HG02642 (cell line): ENCODE data around the gene CYP27C1.

Experiments used
- ATAC-seq: cut with Tn5 transposase; IDR thresholded peaks from one replicate; pipeline ENCODE4 v1.9.1; 2021; ENCODE audit warnings: mild to moderate bottlenecking; ENCODE audit not compliant: unreplicated experiment, poor library complexity

CYP27C1 gene

DNA sequence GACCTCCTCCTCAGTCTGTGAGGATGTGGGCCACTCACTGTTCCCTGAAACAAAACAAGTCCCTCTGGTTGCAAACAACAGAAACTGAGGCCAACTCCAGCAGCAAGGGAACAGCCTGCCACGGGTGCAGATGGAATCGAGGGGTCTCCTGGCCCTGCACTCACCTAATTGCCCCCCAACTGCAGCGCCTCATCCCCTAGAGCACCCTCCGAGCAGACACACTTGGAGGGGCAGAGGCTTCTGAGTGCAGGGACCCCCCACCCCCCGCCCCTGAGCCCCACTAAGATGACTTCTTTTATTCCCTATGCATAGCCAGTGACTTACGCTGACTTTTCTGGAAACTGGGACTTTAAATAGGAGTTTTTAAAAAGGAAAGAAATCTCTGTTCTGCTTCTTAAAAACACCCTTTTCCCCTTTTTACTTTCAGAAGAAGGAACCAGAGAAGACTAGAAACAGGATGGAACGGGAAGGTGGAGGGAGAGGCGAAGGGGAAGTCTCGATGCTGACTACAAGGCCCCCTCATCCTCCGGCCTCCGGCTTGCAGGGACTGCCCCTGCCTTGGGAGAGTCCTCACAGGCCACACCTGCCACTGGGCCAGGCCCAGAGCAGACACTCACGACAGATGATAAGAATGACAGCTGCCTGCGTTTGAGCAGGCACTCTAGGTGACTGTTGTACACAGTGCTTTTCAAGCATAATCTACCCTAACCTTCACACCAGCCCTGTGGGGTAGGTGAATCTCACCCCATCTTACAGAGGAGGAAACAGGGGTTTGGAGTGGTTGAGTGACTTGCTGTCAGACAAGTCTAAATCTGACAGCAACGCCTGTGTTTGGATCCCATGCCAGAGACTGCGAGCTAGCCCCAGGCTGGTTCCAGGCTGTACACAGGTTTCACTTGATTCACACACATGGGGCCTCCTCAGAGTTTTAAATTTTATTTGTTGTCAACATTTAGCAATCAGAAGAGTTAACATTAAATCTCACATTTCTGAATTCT, 85.0 kb downstream of the CYP27C1 start:
- no peak for ATAC-seq

DNA sequence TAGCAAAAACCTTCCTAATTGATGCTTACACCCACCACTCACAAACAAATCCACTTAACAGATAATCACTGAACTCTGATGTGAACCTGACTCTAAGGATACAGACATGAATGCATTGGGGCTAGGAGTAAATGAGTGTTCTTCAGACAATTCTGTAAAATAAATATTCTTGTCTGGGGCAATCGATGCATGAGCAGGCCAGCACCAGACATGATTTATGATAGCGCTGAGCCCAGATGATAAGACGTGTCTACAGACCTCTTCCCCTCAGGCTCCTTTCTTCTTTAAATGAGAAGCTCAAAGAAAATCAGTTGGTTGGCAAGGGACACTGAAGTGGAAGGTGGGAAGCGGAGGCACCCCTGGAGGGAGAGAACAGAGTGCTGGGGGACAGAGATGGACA, 85.9 kb downstream of the CYP27C1 start:
- ATAC-seq: no peak
